K562 (cell line): ENCODE data around the gene EMILIN1. TPM values are rescaled to one million over a fixed set of nuclear protein-coding genes. Genes with fewer than 3 reads are reported as not detected.

Experiments used
- BACH1 ChIP-seq: fragments of 200-800 bp; sonication (Bioruptor generic); IDR thresholded peaks from 2 replicates; pipeline ENCODE4 v1.6.1; 2016; ENCODE audit warnings: missing genetic modification characterization, missing compliant biosample characterization
- C11orf30 ChIP-seq: fragments of 450-650 bp; IDR thresholded peaks from 2 replicates; pipeline ENCODE4 v1.6.1; 2016; ENCODE audit warnings: low read depth, mild to moderate bottlenecking
- CHD1 ChIP-seq: fragments of 200-600 bp; sonication (generic); IDR thresholded peaks from one replicate; pipeline ENCODE4 v1.6.1; 2012; ENCODE audit warnings: mild to moderate bottlenecking, moderate library complexity, low read length, inconsistent platforms
- DPF2 ChIP-seq: fragments of 450-650 bp; IDR thresholded peaks from 2 replicates; pipeline ENCODE4 v1.6.1; 2016
- EP300 ChIP-seq: IDR thresholded peaks from 2 replicates; pipeline ENCODE4 v1.6.1; 2012; ENCODE audit warnings: low read length, improper control_type of control experiment
- ETV6 ChIP-seq, 3 experiments: fragments of 150-350 bp in 1 of 3; sonication (generic) in 1 of 3; formaldehyde crosslinking in 1 of 3; IDR thresholded peaks; 2 replicates each; pipeline versions ENCODE4 v1.6.1 to v1.8.0; 2014 to 2022; ENCODE audit warnings: borderline replicate concordance in 2 of 3, low read depth in 2 of 3, antibody characterized with exemption in 1 of 3, low read length in 1 of 3, mild to moderate bottlenecking in 1 of 3, missing genetic modification reagents in 1 of 3
- FOXJ3 ChIP-seq: sonication (generic); formaldehyde crosslinking; IDR thresholded peaks from 2 replicates; pipeline ENCODE4 v1.4.0; 2020; ENCODE audit warnings: mild to moderate bottlenecking, missing genetic modification reagents
- FUS ChIP-seq: fragments of 200-400 bp; formaldehyde crosslinking; optimal IDR thresholded peaks from 2 replicates; pipeline ENCODE3; 2017; ENCODE audit warnings: low read depth, low read length
- HDAC1 ChIP-seq, 2 experiments: fragments of 450-650 bp; IDR thresholded peaks; 2 replicates each; pipeline ENCODE4 v1.6.1; 2016 to 2017; ENCODE audit warnings: inconsistent platforms in 1 of 2, mild to moderate bottlenecking in 1 of 2, moderate library complexity in 1 of 2
- HDGF ChIP-seq: fragments of 450-650 bp; IDR thresholded peaks from 2 replicates; pipeline ENCODE4 v1.6.1; 2016
- HNRNPLL ChIP-seq: fragments of 200-400 bp; formaldehyde crosslinking; IDR thresholded peaks from 2 replicates; pipeline ENCODE4 v1.6.1; 2017; ENCODE audit warnings: low read length, low read depth, mild to moderate bottlenecking; ENCODE audit not compliant: poor library complexity, severe bottlenecking
- KDM2B ChIP-seq: fragments of 250-450 bp; sonication (Bioruptor Pico); IDR thresholded peaks from 2 replicates; pipeline ENCODE4 v1.8.0; 2021; ENCODE audit warnings: mild to moderate bottlenecking, moderate library complexity
- MYBL2 ChIP-seq, 2 experiments: fragments of 450-650 bp in 1 of 2; sonication (generic) in 1 of 2; formaldehyde crosslinking in 1 of 2; IDR thresholded peaks; 2 replicates each; pipeline versions ENCODE4 v1.6.1 to v1.8.1; 2017 to 2022; ENCODE audit warnings: borderline replicate concordance in 1 of 2, inconsistent platforms in 1 of 2, low read depth in 1 of 2, mild to moderate bottlenecking in 1 of 2, missing genetic modification reagents in 1 of 2, moderate library complexity in 1 of 2
- PML ChIP-seq: IDR thresholded peaks from 2 replicates; pipeline ENCODE4 v1.6.1; 2012; ENCODE audit warnings: low read length, inconsistent platforms
- RFX1 ChIP-seq: fragments of 450-650 bp; IDR thresholded peaks from 2 replicates; pipeline ENCODE4 v1.6.1; 2016; ENCODE audit warnings: mild to moderate bottlenecking, moderate library complexity
- SAFB2 ChIP-seq: fragments of 200-400 bp; formaldehyde crosslinking; IDR thresholded peaks from 2 replicates; pipeline ENCODE4 v1.6.1; 2018; ENCODE audit warnings: borderline replicate concordance, low read length, low read depth, moderate library complexity; ENCODE audit not compliant: severe bottlenecking
- SMAD2 ChIP-seq: fragments of 150-350 bp; IDR thresholded peaks from 2 replicates; pipeline ENCODE4 v1.6.1; 2014; ENCODE audit warnings: low read depth, mild to moderate bottlenecking, low read length
- SMARCA4 ChIP-seq: fragments of 450-650 bp; IDR thresholded peaks from 2 replicates; pipeline ENCODE4 v1.6.1; 2016
- TAF1 ChIP-seq: IDR thresholded peaks from 2 replicates; pipeline ENCODE4 v1.6.1; 2011; ENCODE audit warnings: mild to moderate bottlenecking, low read length, moderate library complexity; ENCODE audit not compliant: insufficient read depth, control insufficient read depth, severe bottlenecking; ENCODE audit errors: extremely low read depth
- TEAD4 ChIP-seq, 2 experiments: sonication (generic) in 1 of 2; formaldehyde crosslinking in 1 of 2; IDR thresholded peaks; 2 replicates each; pipeline versions ENCODE4 v1.6.1 to v1.8.0; 2012 to 2022; ENCODE audit warnings: borderline replicate concordance in 1 of 2, inconsistent platforms in 1 of 2, low read length in 1 of 2, mild to moderate bottlenecking in 1 of 2, missing genetic modification reagents in 1 of 2
- U2AF1 ChIP-seq: fragments of 200-400 bp; formaldehyde crosslinking; optimal IDR thresholded peaks from 2 replicates; pipeline ENCODE3; 2017; ENCODE audit warnings: mild to moderate bottlenecking, low read depth, low read length, moderate library complexity
- ZNF24 ChIP-seq: fragments of 450-650 bp; IDR thresholded peaks from 2 replicates; pipeline ENCODE4 v1.6.1; 2016
- polyA plus RNA-seq, 8 experiments: library from polyadenylated mRNA; depleted of rRNA in 4 of 8; stranded (reverse) in 5 of 8; unstranded in 3 of 8; fragments of >200 nt; fragmentation: Nextera tagmentation in 2 of 8; fragmentation: Illumina TruSeq in 1 of 8; extraction: Ambion mirVana in 2 of 8; extraction: Trizol in 1 of 8; gene quantifications; 2 replicates each; pipeline versions ENCODE4 v1.2.1 to v1.2.3, GENCODE V29; 2011 to 2014; ENCODE audit warnings: inconsistent platforms in 1 of 8, missing spikeins in 1 of 8
- total RNA-seq, 7 experiments: library from RNA; depleted of rRNA in 6 of 7; stranded (reverse); fragments of >200 nt in 6 of 7; fragmentation: Illumina TruSeq in 2 of 7; extraction: Trizol in 2 of 7; gene quantifications; 2 replicates each; pipeline versions ENCODE4 v1.2.1 to v1.2.3, GENCODE V29; 2011 to 2021; ENCODE audit warnings: low replicate concordance in 1 of 7
- TF ChIP-seq, protein P1 (sequence below): sonication (generic); formaldehyde crosslinking; IDR thresholded peaks from 2 replicates; pipeline ENCODE4 v1.8.1; 2023; ENCODE audit warnings: mild to moderate bottlenecking, missing genetic modification reagents, moderate library complexity
- TF ChIP-seq, protein P2 (sequence below): fragments of 450-650 bp; conservative IDR thresholded peaks from 2 replicates; pipeline ENCODE4 v1.6.1; 2016; ENCODE audit warnings: missing genetic modification characterization, low read depth, mild to moderate bottlenecking, missing compliant biosample characterization, moderate library complexity
- TF ChIP-seq, protein P3 (sequence below), 2 experiments: fragments of 450-650 bp in 1 of 2; sonication (generic) in 1 of 2; formaldehyde crosslinking; conservative IDR thresholded peaks; 2 replicates each; pipeline versions ENCODE4 v1.4.0 to v1.8.1; 2020 to 2022; ENCODE audit warnings: mild to moderate bottlenecking in 1 of 2, missing genetic modification reagents in 1 of 2
- TF ChIP-seq, protein P4 (sequence below): fragments of 250-450 bp; sonication (Bioruptor Pico); IDR thresholded peaks from 2 replicates; pipeline ENCODE4 v1.8.0; 2022; ENCODE audit warnings: moderate library complexity, mild to moderate bottlenecking, inconsistent platforms

The EMILIN1 gene
- total and polyA plus RNA-seq, 9 of the 15 experiments (the other 6 are each of a cell fraction or from before 2014, with no cell fraction given), result 0.04 to 2.7 (median 0.54) TPM; not detected in 2

DNA sequence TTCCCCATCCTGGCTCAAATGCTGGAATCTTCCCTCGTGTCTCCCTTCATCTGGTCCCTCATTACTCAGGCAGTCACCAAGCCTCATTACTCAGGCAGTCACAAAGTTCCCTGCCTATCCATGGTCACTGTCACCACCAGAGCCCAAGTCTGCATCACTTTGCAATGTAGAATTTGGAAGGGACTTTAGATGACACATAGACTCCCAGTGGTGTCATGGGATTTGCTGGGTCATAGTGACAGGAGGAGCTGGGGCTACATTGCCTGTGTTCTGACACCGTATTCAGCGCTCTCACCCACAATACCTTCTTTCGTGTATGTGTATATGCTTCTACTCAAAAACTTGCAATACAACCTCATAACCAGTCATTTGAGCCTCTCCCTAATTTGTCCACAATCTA, 2.1 kb upstream of the EMILIN1 start (continued):
- TF ChIP-seq TAF1 (no peak), HDGF (no peak), ZNF24 (no peak), BACH1 (tag) (no peak), EP300 (no peak), U2AF1 (no peak), SAFB2 (no peak), TEAD4 (IDR thresholded peaks at IDR 0.05; ENCODE audit: low read length) (no peak), TEAD4 (CRISPR knock-in tag; IDR thresholded peaks at IDR 0.05; ENCODE audit: borderline replicate concordance) (no peak), MYBL2 (IDR thresholded peaks at IDR 0.05; ENCODE audit: low read depth) (no peak), MYBL2 (CRISPR knock-in tag; IDR thresholded peaks at IDR 0.05; ENCODE audit: borderline replicate concordance) (no peak), PML (no peak), ETV6 (IDR thresholded peaks at IDR 0.05; ENCODE audit: borderline replicate concordance in 1 of 2, low read depth in 2 of 2, low read length in 1 of 2) (no peak), ETV6 (CRISPR knock-in tag; IDR thresholded peaks at IDR 0.05; ENCODE audit: borderline replicate concordance) (no peak), SMAD2 (no peak), RFX1 (no peak), HDAC1 (IDR thresholded peaks at IDR 0.05) (no peak), HNRNPLL (no peak), SMARCA4 (peak; percentile 32), FOXJ3 (CRISPR knock-in tag) (no peak), KDM2B (no peak), CHD1 (no peak), C11orf30 (peak; percentile 81), DPF2 (0 out of 2 replicates have a peak, but pooled peaks have one; percentile 42), FUS (no peak)
- TF ChIP-seq, protein P1, sequence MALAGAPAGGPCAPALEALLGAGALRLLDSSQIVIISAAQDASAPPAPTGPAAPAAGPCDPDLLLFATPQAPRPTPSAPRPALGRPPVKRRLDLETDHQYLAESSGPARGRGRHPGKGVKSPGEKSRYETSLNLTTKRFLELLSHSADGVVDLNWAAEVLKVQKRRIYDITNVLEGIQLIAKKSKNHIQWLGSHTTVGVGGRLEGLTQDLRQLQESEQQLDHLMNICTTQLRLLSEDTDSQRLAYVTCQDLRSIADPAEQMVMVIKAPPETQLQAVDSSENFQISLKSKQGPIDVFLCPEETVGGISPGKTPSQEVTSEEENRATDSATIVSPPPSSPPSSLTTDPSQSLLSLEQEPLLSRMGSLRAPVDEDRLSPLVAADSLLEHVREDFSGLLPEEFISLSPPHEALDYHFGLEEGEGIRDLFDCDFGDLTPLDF (CRISPR knock-in tag), result 0 out of 2 replicates have a peak, but pooled peaks have one; percentile 46
- TF ChIP-seq, protein P2, sequence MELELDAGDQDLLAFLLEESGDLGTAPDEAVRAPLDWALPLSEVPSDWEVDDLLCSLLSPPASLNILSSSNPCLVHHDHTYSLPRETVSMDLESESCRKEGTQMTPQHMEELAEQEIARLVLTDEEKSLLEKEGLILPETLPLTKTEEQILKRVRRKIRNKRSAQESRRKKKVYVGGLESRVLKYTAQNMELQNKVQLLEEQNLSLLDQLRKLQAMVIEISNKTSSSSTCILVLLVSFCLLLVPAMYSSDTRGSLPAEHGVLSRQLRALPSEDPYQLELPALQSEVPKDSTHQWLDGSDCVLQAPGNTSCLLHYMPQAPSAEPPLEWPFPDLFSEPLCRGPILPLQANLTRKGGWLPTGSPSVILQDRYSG (tag), result no peak
- TF ChIP-seq, protein P3, sequence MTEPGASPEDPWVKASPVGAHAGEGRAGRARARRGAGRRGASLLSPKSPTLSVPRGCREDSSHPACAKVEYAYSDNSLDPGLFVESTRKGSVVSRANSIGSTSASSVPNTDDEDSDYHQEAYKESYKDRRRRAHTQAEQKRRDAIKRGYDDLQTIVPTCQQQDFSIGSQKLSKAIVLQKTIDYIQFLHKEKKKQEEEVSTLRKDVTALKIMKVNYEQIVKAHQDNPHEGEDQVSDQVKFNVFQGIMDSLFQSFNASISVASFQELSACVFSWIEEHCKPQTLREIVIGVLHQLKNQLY (CRISPR knock-in tag; conservative IDR thresholded peaks at IDR 0.05), result no peak
- TF ChIP-seq, protein P4, sequence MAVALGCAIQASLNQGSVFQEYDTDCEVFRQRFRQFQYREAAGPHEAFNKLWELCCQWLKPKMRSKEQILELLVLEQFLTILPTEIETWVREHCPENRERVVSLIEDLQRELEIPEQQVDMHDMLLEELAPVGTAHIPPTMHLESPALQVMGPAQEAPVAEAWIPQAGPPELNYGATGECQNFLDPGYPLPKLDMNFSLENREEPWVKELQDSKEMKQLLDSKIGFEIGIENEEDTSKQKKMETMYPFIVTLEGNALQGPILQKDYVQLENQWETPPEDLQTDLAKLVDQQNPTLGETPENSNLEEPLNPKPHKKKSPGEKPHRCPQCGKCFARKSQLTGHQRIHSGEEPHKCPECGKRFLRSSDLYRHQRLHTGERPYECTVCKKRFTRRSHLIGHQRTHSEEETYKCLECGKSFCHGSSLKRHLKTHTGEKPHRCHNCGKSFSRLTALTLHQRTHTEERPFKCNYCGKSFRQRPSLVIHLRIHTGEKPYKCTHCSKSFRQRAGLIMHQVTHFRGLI (CRISPR knock-in tag), result no peak
